PFSK-1 (cell line): ENCODE results near the gene ADGRF5.

ENCODE experiments used
- FOXP2 ChIP-seq: optimal IDR thresholded peaks from 2 replicates; pipeline ENCODE3; 2011; ENCODE audit warnings: borderline replicate concordance, control low read depth, inconsistent platforms; ENCODE audit not compliant: insufficient read depth; ENCODE audit errors: extremely low read length, extremely low read depth
- POLR2AphosphoS5 ChIP-seq: IDR thresholded peaks from 2 replicates; pipeline ENCODE4 v1.6.1; 2012; ENCODE audit warnings: low read depth, mild to moderate bottlenecking, control low read depth, low read length, moderate library complexity
- SIN3A ChIP-seq: IDR thresholded peaks from 2 replicates; pipeline ENCODE4 v1.6.1; 2012; ENCODE audit warnings: mild to moderate bottlenecking, low read length, moderate library complexity, borderline replicate concordance; ENCODE audit not compliant: insufficient read depth
- TAF1 ChIP-seq: IDR thresholded peaks from 2 replicates; pipeline ENCODE4 v1.6.1; 2012; ENCODE audit warnings: low read length, control low read depth, borderline replicate concordance; ENCODE audit not compliant: insufficient read depth
- TF ChIP-seq, protein P1 (sequence below), 2 experiments: IDR thresholded peaks; 2 replicates each; pipeline versions ENCODE4 v1.6.1 to v1.8.0; 2011 to 2012; ENCODE audit warnings: low read depth in 2 of 2, low read length in 2 of 2, control low read depth in 1 of 2, inconsistent platforms in 1 of 2, mild to moderate bottlenecking in 1 of 2, moderate library complexity in 1 of 2; ENCODE audit not compliant: insufficient read depth in 1 of 2

ADGRF5 gene

DNA sequence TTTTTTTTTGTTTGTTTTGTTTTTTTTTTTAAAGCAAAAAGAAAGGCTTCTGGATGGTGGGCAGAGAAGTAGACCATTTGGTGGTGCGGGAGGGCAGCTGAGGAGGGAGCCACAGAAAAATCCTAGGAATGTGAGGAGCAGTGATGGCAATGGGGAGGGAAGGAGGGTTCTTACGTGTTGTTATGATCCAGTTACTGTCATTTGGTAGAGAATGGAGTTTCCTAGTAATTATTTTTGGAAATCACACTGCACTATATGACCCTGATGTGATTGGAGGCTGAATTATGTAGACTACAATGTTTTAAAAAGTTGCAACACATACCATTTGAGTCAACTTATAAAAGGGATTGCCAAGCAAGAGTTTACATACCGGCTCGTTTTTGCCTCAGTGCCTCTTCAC, 22.1 kb downstream of the ADGRF5 start:
- TF ChIP-seq, protein P1, sequence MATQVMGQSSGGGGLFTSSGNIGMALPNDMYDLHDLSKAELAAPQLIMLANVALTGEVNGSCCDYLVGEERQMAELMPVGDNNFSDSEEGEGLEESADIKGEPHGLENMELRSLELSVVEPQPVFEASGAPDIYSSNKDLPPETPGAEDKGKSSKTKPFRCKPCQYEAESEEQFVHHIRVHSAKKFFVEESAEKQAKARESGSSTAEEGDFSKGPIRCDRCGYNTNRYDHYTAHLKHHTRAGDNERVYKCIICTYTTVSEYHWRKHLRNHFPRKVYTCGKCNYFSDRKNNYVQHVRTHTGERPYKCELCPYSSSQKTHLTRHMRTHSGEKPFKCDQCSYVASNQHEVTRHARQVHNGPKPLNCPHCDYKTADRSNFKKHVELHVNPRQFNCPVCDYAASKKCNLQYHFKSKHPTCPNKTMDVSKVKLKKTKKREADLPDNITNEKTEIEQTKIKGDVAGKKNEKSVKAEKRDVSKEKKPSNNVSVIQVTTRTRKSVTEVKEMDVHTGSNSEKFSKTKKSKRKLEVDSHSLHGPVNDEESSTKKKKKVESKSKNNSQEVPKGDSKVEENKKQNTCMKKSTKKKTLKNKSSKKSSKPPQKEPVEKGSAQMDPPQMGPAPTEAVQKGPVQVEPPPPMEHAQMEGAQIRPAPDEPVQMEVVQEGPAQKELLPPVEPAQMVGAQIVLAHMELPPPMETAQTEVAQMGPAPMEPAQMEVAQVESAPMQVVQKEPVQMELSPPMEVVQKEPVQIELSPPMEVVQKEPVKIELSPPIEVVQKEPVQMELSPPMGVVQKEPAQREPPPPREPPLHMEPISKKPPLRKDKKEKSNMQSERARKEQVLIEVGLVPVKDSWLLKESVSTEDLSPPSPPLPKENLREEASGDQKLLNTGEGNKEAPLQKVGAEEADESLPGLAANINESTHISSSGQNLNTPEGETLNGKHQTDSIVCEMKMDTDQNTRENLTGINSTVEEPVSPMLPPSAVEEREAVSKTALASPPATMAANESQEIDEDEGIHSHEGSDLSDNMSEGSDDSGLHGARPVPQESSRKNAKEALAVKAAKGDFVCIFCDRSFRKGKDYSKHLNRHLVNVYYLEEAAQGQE (IDR thresholded peaks at IDR 0.05; ENCODE audit: insufficient read depth in 1 of 2, low read depth in 2 of 2, low read length in 2 of 2): no peak
- TF ChIP-seq TAF1: no peak
- TF ChIP-seq POLR2AphosphoS5: no peak
- TF ChIP-seq SIN3A: no peak
- TF ChIP-seq FOXP2: no peak

DNA sequence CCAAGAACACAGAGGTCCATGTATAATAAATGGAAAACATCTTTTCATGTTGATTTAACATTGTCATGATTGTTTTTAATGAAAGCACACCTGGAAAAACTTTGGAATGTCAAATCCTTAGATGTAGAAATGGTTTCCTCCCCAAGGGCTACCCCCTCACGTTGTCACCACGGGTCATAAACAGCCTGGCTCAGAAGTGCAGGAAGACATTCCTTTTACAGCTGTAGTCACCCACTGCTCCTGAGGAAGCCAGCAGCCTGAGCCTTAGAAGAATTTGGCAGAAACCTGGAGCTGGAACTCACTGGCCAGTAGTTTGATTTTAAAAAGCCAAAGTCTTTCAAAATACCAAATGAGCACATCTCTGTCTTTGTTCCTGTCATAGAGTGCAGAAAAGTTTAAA, 23.7 kb downstream of the ADGRF5 start:
- no peak for TF ChIP-seq SIN3A
- TF ChIP-seq TAF1: no peak

DNA sequence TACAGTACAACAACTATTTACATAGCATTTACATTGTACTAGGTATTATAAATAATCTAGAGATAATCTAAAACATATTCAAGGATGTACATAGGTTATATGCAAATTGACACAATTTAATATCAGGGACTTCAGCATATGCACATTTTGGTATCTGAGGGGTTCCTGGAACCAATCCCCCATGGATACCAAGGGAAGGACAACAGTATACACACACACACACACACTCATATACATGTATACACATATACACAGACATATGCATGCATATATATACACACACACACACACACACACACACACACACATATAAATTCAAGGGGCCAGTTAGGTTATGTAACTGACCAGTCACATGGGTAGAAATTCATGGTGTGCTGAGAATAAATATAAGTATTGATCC, 24.9 kb downstream of the ADGRF5 start:
- TF ChIP-seq, protein P1 (IDR thresholded peaks at IDR 0.05; ENCODE audit: insufficient read depth in 1 of 2, low read depth in 2 of 2, low read length in 2 of 2): no peak
- TF ChIP-seq FOXP2 (no peak), POLR2AphosphoS5 (no peak), TAF1 (no peak), SIN3A (no peak)

DNA sequence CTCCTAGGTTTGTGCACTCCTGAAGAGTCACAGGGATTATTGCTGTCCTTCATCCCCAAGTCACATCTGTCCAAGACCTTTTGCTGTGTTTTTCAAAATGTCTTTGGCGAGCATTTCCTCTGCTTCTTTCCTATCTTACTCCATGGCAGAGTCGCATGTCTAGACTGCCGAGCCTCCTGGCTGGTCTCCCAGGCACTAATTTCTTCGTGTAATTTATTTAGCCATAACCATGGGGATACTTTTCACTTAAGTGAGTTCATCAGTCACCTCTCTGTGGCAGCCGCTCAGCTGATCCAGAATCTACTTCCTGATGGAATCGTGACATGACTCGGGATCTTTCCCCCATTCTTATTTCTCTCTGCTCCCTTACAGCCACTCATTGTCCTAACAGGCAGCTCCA, 25.8 kb downstream of the ADGRF5 start:
- TF ChIP-seq TAF1: no peak
- no peak for TF ChIP-seq POLR2AphosphoS5
- TF ChIP-seq, protein P1 (IDR thresholded peaks at IDR 0.05; ENCODE audit: insufficient read depth in 1 of 2, low read depth in 2 of 2, low read length in 2 of 2): no peak
- no peak for TF ChIP-seq SIN3A
- no peak for TF ChIP-seq FOXP2

DNA sequence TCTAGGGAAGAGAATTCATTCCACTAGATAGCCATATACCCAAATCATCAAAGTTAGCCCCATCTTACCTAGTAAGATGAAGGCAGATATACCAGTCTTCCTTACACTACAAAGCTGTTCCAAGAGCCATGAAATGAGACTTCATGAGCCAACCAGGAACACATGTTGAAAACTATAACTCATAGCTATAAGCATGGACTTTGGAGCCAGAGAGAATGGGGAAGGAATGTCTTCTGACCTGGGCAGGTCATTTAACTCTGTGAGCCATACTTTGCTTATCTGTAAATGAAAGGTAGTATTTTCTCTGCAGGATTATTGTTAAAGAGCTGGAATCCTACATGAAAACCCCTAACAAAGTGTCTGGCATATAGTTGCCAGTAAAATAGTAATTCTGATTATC, 27.3 kb downstream of the ADGRF5 start:
- TF ChIP-seq POLR2AphosphoS5 (no peak), FOXP2 (no peak), TAF1 (no peak), SIN3A (no peak)
- TF ChIP-seq, protein P1 (IDR thresholded peaks at IDR 0.05; ENCODE audit: insufficient read depth in 1 of 2, low read depth in 2 of 2, low read length in 2 of 2): no peak

DNA sequence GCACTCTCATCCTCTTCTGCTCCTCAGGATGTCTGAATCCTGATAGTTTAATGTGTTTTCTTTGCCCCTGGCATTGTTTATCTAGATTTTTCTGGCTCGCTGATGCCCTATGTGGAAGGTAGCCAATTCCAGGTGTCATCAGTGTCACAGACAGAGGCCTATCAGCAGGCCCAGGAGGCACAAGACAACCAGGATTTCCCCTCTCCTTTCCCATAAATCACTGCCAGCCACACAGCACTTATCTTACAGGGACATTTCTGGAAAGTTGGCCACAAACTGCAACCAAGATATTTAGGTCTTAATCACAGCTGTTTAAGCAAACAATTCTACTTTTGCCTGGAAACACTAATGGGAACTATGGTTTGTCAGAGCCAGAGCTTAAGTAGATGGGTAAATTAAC, 28.1 kb downstream of the ADGRF5 start:
- no peak for TF ChIP-seq SIN3A
